ENCODE results near the gene APOA5.

DNA sequence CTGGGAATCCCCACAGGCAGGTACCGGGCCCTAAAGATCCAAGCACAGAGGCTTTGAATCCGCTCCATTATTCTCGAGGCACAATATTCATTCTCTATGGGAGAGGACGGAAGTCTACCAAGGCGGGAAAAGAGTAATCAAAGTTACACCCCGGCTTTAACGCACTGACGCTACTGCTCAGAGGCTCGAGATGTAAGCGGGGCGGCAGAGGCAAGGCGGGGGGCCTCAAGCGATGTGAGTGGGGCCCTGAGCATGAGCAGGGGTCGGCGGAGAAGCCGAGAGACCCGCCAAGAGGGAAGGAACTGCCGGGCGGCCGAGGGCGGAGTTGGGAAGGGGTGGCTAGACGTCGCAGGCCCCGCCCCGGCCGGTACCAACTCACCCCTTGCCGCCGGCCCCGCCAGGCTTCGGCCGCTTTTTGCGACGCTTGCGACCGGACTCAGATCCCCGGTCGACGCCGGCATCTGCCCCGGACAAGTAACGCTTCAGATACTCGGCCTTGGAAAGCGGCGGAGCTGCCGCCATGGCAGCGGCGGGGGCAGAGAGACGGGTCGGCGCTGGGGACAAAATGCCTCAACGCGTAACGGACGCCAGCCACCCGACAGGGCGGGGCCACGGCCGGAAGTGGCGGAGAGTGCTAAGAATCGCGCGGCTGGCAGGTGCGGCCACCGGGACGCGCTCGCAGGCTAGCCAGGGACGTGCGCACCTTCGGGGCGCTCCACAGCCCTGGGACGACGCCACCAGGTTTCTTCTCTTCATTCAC lies 19.1 kb downstream of the APOA5 start, which contains the start of gene BUD13:
- TF ChIP-seq POLR2A (IDR thresholded peaks at IDR 0.05), result peak; percentile 67 to 68
- TF ChIP-seq, protein P1, sequence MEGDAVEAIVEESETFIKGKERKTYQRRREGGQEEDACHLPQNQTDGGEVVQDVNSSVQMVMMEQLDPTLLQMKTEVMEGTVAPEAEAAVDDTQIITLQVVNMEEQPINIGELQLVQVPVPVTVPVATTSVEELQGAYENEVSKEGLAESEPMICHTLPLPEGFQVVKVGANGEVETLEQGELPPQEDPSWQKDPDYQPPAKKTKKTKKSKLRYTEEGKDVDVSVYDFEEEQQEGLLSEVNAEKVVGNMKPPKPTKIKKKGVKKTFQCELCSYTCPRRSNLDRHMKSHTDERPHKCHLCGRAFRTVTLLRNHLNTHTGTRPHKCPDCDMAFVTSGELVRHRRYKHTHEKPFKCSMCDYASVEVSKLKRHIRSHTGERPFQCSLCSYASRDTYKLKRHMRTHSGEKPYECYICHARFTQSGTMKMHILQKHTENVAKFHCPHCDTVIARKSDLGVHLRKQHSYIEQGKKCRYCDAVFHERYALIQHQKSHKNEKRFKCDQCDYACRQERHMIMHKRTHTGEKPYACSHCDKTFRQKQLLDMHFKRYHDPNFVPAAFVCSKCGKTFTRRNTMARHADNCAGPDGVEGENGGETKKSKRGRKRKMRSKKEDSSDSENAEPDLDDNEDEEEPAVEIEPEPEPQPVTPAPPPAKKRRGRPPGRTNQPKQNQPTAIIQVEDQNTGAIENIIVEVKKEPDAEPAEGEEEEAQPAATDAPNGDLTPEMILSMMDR (IDR thresholded peaks at IDR 0.05), result peak in 1 of 4 experiments; percentile 36
